ENCODE results near the gene ZCCHC8.

DNA sequence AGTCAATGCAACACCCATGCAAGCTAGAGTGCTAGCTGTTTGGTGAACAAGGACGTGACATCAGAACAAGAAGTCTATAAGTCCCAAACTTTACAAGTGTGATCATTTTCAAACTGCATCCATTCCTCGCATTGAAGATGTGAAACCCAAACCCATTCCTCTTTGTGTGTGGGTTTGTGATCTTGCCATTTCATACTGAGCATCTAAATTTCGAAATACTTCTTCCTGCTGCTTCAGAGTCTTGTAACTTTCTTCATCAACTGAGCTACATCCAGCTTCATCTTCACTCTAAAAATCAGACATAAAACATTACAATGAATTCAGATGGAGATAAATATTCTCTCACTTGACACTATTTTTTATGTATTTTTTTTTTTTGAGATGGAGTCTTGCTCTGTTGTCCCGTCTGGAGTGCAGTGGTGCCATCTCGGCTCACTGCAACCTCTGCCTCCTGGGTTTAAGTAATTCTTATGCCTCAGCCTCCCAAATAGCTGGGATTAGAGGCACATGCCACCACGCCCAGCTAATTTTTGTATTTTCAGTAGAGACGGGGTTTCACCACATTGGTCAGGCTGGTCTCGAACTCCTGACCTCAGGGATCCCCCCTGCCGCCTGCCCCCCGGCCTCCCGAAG lies 4.8 kb upstream of the ZCCHC8 start:
- TF ChIP-seq POLR2AphosphoS5 (IDR thresholded peaks at IDR 0.05) (no peak), POLR2A (IDR thresholded peaks at IDR 0.05) (no peak), CTCF (IDR thresholded peaks at IDR 0.05) (no peak)

All from sigmoid colon (tissue), 4 donors.